ENCODE measurements around the gene SLC30A3. TPM values are rescaled to one million over a fixed set of nuclear protein-coding genes. Genes with fewer than 3 reads are reported as not detected.
A peak's percentile ranks its signal among the peaks of the same experiment; 100 is the strongest.

SLC30A3 gene
- total and polyA plus RNA-seq, 2 of the 13 experiments (the other 11 are each of a cell fraction or from before 2014, with no cell fraction given), result 0.38 to 0.79 TPM

- TF ChIP-seq ZBTB14 (CRISPR knock-in tag; IDR thresholded peaks at IDR 0.05), result peak; percentile 66
- TF ChIP-seq ZBTB39 (CRISPR knock-in tag; IDR thresholded peaks at IDR 0.05), result no peak
- TF ChIP-seq ASH2L (IDR thresholded peaks at IDR 0.05; ENCODE audit: insufficient read length, low read depth, low read length), result no peak
- no peak for TF ChIP-seq STAT6 (CRISPR knock-in tag; IDR thresholded peaks at IDR 0.05; ENCODE audit: borderline replicate concordance)
- no peak for TF ChIP-seq ZNF703 (CRISPR knock-in tag; IDR thresholded peaks at IDR 0.05; ENCODE audit: borderline replicate concordance)
- TF ChIP-seq NFATC3 (CRISPR knock-in tag; IDR thresholded peaks at IDR 0.05), result no peak
- no peak for TF ChIP-seq ARNT (IDR thresholded peaks at IDR 0.05)
- TF ChIP-seq ZNF710 (CRISPR knock-in tag; IDR thresholded peaks at IDR 0.05; ENCODE audit: borderline replicate concordance), result no peak
- 0 out of 2 replicates have a peak, but pooled peaks have one; percentile 26 for TF ChIP-seq ZNF614 (CRISPR knock-in tag; IDR thresholded peaks at IDR 0.05; ENCODE audit: borderline replicate concordance)
- TF ChIP-seq MYPOP (CRISPR knock-in tag; IDR thresholded peaks at IDR 0.05), result 0 out of 2 replicates have a peak, but pooled peaks have one; percentile 41
- TF ChIP-seq ETV6 (CRISPR knock-in tag; conservative IDR thresholded peaks at IDR 0.05), result 0 out of 2 replicates have a peak, but pooled peaks have one; percentile 58
- TF ChIP-seq AGO1 (IDR thresholded peaks at IDR 0.05; ENCODE audit: low read depth, low read length, poor library complexity, severe bottlenecking), result peak; percentile 88
- TF ChIP-seq FOXK1 (CRISPR knock-in tag; IDR thresholded peaks at IDR 0.05; ENCODE audit: borderline replicate concordance, low read depth), result no peak
- TF ChIP-seq RNF2 (conservative IDR thresholded peaks at IDR 0.05; ENCODE audit: low read depth), result 0 out of 2 replicates have a peak, but pooled peaks have one; percentile 46
- TF ChIP-seq ZNF597 (CRISPR knock-in tag; IDR thresholded peaks at IDR 0.05), result no peak
- TF ChIP-seq RXRA (CRISPR knock-in tag; IDR thresholded peaks at IDR 0.05), result peak; percentile 73
Measured at GRCh38 chr2:27217173-27218121, 45.4 kb downstream of the SLC30A3 start, which contains the start of gene CAD (continued).
